H1 (cell line): Measurements from ENCODE around the gene CPNE4. TPM values are rescaled to one million over a fixed set of nuclear protein-coding genes. Genes with fewer than 3 reads are reported as not detected.

Experiments
- CHD2 ChIP-seq: IDR thresholded peaks from 2 replicates; pipeline ENCODE4 v1.6.1; 2012; ENCODE audit warnings: low read length, improper control_type of control experiment
- CREB1 ChIP-seq: IDR thresholded peaks from 2 replicates; pipeline ENCODE4 v1.6.1; 2012; ENCODE audit warnings: inconsistent platforms
- EZH2 ChIP-seq: fragments of 200-600 bp; sonication (generic); IDR thresholded peaks from 2 replicates; pipeline ENCODE4 v1.7.1; 2012; ENCODE audit warnings: low read depth, mild to moderate bottlenecking, moderate library complexity, low read length, inconsistent platforms; ENCODE audit not compliant: severe bottlenecking
- MAFK ChIP-seq: IDR thresholded peaks from 2 replicates; pipeline ENCODE4 v1.6.1; 2012; ENCODE audit warnings: low read depth, mild to moderate bottlenecking, improper control_type of control experiment, low read length
- POU5F1 ChIP-seq: IDR thresholded peaks from 2 replicates; pipeline ENCODE4 v1.6.1; 2011; ENCODE audit warnings: low read depth, mild to moderate bottlenecking, low read length, moderate library complexity
- polyA plus RNA-seq, 7 experiments: library from polyadenylated mRNA; depleted of rRNA in 3 of 7; stranded (reverse) in 5 of 7; unstranded in 2 of 7; fragments of >200 nt in 5 of 7; fragments of 200-250 nt in 2 of 7; gene quantifications; 1 replicate in 5 of 7; 2 replicates in 1 of 7; 4 replicates in 1 of 7; pipeline versions ENCODE4 v1.2.1 to v1.2.3, GENCODE V29; 2011 to 2013; ENCODE audit warnings: missing spikeins in 2 of 7, mixed read lengths in 2 of 7
- total RNA-seq: library from RNA; stranded (reverse); fragmentation: NEBNext Ultra II Directional; extraction: Animal tissue kit (Norgen Biotek cat#: 25700); gene quantifications from 2 replicates; pipeline ENCODE4 v1.2.1, GENCODE V29; 2021

CPNE4 gene
- total and polyA plus RNA-seq, 2 of the 8 experiments (the other 6 are each of a cell fraction or from before 2014, with no cell fraction given), result 0.82 to 3.8 TPM

- TF ChIP-seq CREB1, result no peak
- no peak for TF ChIP-seq MAFK
- no peak for TF ChIP-seq EZH2
- TF ChIP-seq POU5F1, result no peak
- no peak for TF ChIP-seq CHD2
- TF ChIP-seq, all 59 proteins: peak for 0
Observed at GRCh38 chr3:131948806-131949205, 86.0 kb downstream of the CPNE4 start (continued).
